Endothelial cell of umbilical vein (primary cell): Measurements from ENCODE around the gene COL9A3. TPM values are rescaled to one million over a fixed set of nuclear protein-coding genes. Genes with fewer than 3 reads are reported as not detected.

Source experiments
- BruUV-seq: library from RNA; stranded (reverse); fragments of 400-500 nt; replicated peaks from 2 replicates; lab custom pipeline; 2021; lab: Mats Ljungman, UMichigan
- CTCF ChIA-PET: fragments of 300-600, 350-600 bp; sonication (Branson Sonifier 250); formaldehyde crosslinking; loops from one replicate; lab custom pipeline; 2021; ENCODE audit warnings: antibody characterized with exemption, inconsistent platforms; lab: Charles Lee
- POLR2A ChIA-PET: fragments of 300-600, 350-600 bp; sonication (Branson Sonifier 250); formaldehyde crosslinking; loops from one replicate; lab custom pipeline; 2021; ENCODE audit warnings: antibody characterized with exemption, inconsistent platforms; lab: Charles Lee
- DNase-seq: peaks from one replicate; pipeline ENCODE4 v3.0.0-alpha.2; 2011; ENCODE audit warnings: low read depth, low spot score
- FAIRE-seq: peaks from 2 replicates; lab custom pipeline; 2011; peaks lifted over from hg19 to GRCh38; lab: Jason Lieb, UNC
- H2AFZ ChIP-seq: 2 replicates; pipeline ENCODE4 v1.6.0; 2012; ENCODE audit warnings: low read depth, low read length, control low read depth, inconsistent platforms
- H3K27ac ChIP-seq: 2 replicates; pipeline ENCODE4 v1.5.1; 2011; ENCODE audit warnings: low read depth, mild to moderate bottlenecking, control low read depth, low read length, moderate library complexity; ENCODE audit not compliant: insufficient read depth
- H3K27me3 ChIP-seq, 2 experiments: 2 replicates each; pipeline versions ENCODE4 v1.6.0 to v1.6.1; 2011; ENCODE audit warnings: low read length in 2 of 2, mixed read lengths in 1 of 2; ENCODE audit not compliant: control insufficient read depth in 2 of 2, insufficient read depth in 2 of 2
- H3K36me3 ChIP-seq, 2 experiments: 2 replicates in 1 of 2; 3 replicates in 1 of 2; pipeline ENCODE4 v1.5.1; 2011; ENCODE audit warnings: low read length in 2 of 2, mild to moderate bottlenecking in 1 of 2, moderate library complexity in 1 of 2; ENCODE audit not compliant: control insufficient read depth in 2 of 2, insufficient read depth in 2 of 2; ENCODE audit errors: extremely low read depth in 1 of 2
- H3K4me1 ChIP-seq: 3 replicates; pipeline ENCODE4 v1.5.1; 2011; ENCODE audit warnings: mild to moderate bottlenecking, low read length; ENCODE audit not compliant: control insufficient read depth, insufficient read depth; ENCODE audit errors: extremely low read depth
- H3K4me2 ChIP-seq: 2 replicates; pipeline ENCODE4 v1.6.1; 2011; ENCODE audit warnings: low read length, control low read depth, mixed read lengths; ENCODE audit not compliant: insufficient read depth
- H3K4me3 ChIP-seq, 3 experiments: fragments of 200-600 bp in 1 of 3; sonication (generic), shearing (Covaris generic) in 1 of 3; replicated peaks in 1 of 3; 2 replicates each; pipeline ENCODE4 v1.5.1; 2011 to 2016; ENCODE audit warnings: control low read depth in 3 of 3, low read length in 3 of 3, mild to moderate bottlenecking in 2 of 3, inconsistent platforms in 1 of 3, low read depth in 1 of 3, moderate library complexity in 1 of 3; ENCODE audit not compliant: insufficient read depth in 1 of 3
- H3K79me2 ChIP-seq: 2 replicates; pipeline ENCODE4 v1.6.0; 2012; ENCODE audit warnings: low read length, inconsistent platforms; ENCODE audit not compliant: control insufficient read depth, insufficient read depth
- H3K9ac ChIP-seq: replicated peaks from 2 replicates; pipeline ENCODE3; 2011; ENCODE audit warnings: low read length, control low read depth; ENCODE audit not compliant: insufficient read depth; ENCODE audit errors: extremely low read depth
- H3K9me1 ChIP-seq: replicated peaks from 3 replicates; pipeline ENCODE4 v1.6.0; 2011; ENCODE audit warnings: mild to moderate bottlenecking, low read length; ENCODE audit not compliant: control insufficient read depth, insufficient read depth; ENCODE audit errors: extremely low read depth
- H3K9me3 ChIP-seq: replicated peaks from 2 replicates; pipeline ENCODE4 v1.5.1; 2012; ENCODE audit warnings: low read length, inconsistent platforms; ENCODE audit not compliant: control insufficient read depth, insufficient read depth
- H4K20me1 ChIP-seq: replicated peaks from 2 replicates; pipeline ENCODE3; 2011; ENCODE audit warnings: mild to moderate bottlenecking, low read length; ENCODE audit not compliant: control insufficient read depth, insufficient read depth; ENCODE audit errors: extremely low read depth
- CTCF ChIP-seq, 2 donors: IDR thresholded peaks; 1 replicate in 1 of 2; 2 replicates in 1 of 2; pipeline ENCODE4 v1.5.1; 2011; ENCODE audit warnings: low read length in 2 of 2, mild to moderate bottlenecking in 2 of 2, moderate library complexity in 2 of 2, control low read depth in 1 of 2, inconsistent platforms in 1 of 2, low read depth in 1 of 2; ENCODE audit not compliant: insufficient read depth in 1 of 2; ENCODE audit errors: extremely low read depth in 1 of 2
- EZH2 ChIP-seq: IDR thresholded peaks from 2 replicates; pipeline ENCODE4 v1.6.1; 2012; ENCODE audit warnings: borderline replicate concordance, low read depth, mild to moderate bottlenecking, moderate library complexity, low read length, inconsistent platforms; ENCODE audit not compliant: severe bottlenecking
- FOS ChIP-seq: IDR thresholded peaks from 2 replicates; pipeline ENCODE4 v1.6.1; 2011; ENCODE audit warnings: mild to moderate bottlenecking, low read length, moderate library complexity, borderline replicate concordance; ENCODE audit not compliant: insufficient read depth
- dilution Hi-C: fragments of 300-500 bp; cut with MboI; formaldehyde crosslinking; loops from one replicate; pipeline ENCODE4 v1.15.0; 2019; ENCODE audit warnings: low sequenced_read_pairs; ENCODE audit not compliant: extremely low pct_ligation_motif_present
- intact Hi-C: fragments of 100-400 bp; cut with micrococcal nuclease; formaldehyde crosslinking; loops from one replicate; pipeline ENCODE4 v1.10.0; 2022
- polyA plus RNA-seq, 4 experiments: library from polyadenylated mRNA; depleted of rRNA in 3 of 4; stranded (reverse) in 3 of 4; unstranded in 1 of 4; fragments of >200 nt; gene quantifications; 2 replicates each; pipeline versions ENCODE4 v1.2.1 to v1.2.3, GENCODE V29; 2011 to 2012; ENCODE audit warnings: missing spikeins in 1 of 4
- total RNA-seq: library from RNA; stranded (reverse); gene quantifications from 2 replicates; pipeline ENCODE4 v1.2.3, GENCODE V29; 2021
- TF ChIP-seq, protein P1 (sequence below): IDR thresholded peaks from 2 replicates; pipeline ENCODE4 v1.6.1; 2011; ENCODE audit not compliant: insufficient read depth, insufficient read length

The COL9A3 gene
- total and polyA plus RNA-seq, 2 donors (not counting 3 experiments of a cell fraction or from before 2014, with no cell fraction given), result 0.46 to 0.60 TPM

DNA sequence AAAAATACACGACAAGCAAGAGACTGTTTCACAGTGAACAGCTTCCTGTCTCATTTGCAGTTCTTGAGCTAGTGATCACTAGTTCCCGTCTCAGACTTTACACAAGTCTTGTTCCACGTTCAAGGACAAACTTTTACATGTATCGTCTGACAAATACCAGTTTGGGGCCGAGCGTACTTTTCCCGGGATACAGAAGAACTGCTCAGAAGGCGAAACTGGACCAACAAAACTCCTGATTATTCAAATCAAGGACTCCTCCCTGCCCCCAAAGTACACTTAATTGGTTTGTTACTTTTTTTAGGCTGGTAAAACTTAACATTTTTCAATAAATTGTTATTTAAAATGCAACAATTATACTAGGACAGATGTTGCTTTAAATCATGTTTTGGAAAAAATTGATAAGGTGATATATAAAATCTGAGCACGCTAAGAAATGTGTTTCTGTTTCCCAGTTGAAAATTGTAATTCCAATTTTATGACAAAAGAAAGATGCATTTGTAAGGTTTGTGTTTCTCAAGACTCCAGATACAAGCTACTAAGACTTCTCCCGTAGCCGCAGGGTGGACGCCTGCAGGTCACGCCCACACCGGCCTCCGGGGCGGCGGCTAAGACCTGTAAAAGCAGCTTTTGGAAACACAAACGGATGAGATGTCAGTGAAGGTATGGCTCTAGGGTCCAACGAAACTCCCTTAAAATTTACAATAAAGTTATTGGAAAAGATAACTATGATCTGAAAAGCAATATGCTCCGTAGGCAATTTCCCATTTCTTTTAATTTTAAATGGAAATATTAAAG lies 61.6 kb downstream of the COL9A3 start:
- TSS peak; percentile 11 for BruUV-seq
- H3K36me3 ChIP-seq, result peaks cover 0 to 11% of the 10 kb centered on the region in 2 experiments
- CTCF ChIA-PET, result no interaction called here
- H3K9ac ChIP-seq, result no peak overlapping the region
- H3K9me3 ChIP-seq, result no peaks in the 10 kb centered on the region
- no peaks in the 10 kb centered on the region for H3K9me1 ChIP-seq
- no peak overlapping the region for H3K4me2 ChIP-seq
- intact Hi-C loops, result no loop called here
- no peaks in the 10 kb centered on the region for H4K20me1 ChIP-seq
- POLR2A ChIA-PET, result no interaction called here
- no peak for TF ChIP-seq EZH2
- no peak for TF ChIP-seq FOS
- TF ChIP-seq CTCF (IDR thresholded peaks at IDR 0.05; ENCODE audit: extremely low read depth in 1 of 2, insufficient read depth in 1 of 2, low read depth in 1 of 2, low read length in 2 of 2), result no peak
- TF ChIP-seq, protein P1, sequence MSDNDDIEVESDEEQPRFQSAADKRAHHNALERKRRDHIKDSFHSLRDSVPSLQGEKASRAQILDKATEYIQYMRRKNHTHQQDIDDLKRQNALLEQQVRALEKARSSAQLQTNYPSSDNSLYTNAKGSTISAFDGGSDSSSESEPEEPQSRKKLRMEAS, result no peak
- FAIRE-seq, result no peak
- H3K27me3 ChIP-seq, result peaks cover 0 to 3% of the 10 kb centered on the region in 2 experiments
- no peak for DNase-seq
- no peaks in the 10 kb centered on the region for H3K79me2 ChIP-seq
- no peak overlapping the region for H2AFZ ChIP-seq
- peaks cover 9% of the 10 kb centered on the region for H3K4me1 ChIP-seq
- no peak overlapping the region for H3K27ac ChIP-seq
- H3K4me3 ChIP-seq, result no peak overlapping the region
- dilution Hi-C loops, result no loop called here
